Vagina (tissue), 2 donors: ENCODE measurements around the gene PTTG1IP. TPM values are rescaled to one million over a fixed set of nuclear protein-coding genes. Genes with fewer than 3 reads are reported as not detected.

Experiments
- DNase-seq, 2 donors: peaks; one replicate each; pipeline ENCODE4 v3.0.0-alpha.2; 2017; ENCODE audit errors: extremely low spot score in 2 of 2
- H3K27ac ChIP-seq: fragments of 200-600 bp; sonication (generic); one replicate; pipeline ENCODE4 v1.5.1; 2019
- H3K27me3 ChIP-seq: fragments of 200-600 bp; sonication (generic); one replicate; pipeline ENCODE4 v1.5.1; 2019
- H3K36me3 ChIP-seq, 2 donors: fragments of 200-600 bp; sonication (generic); one replicate each; pipeline ENCODE4 v1.5.1; 2017 to 2019
- H3K4me1 ChIP-seq: fragments of 200-600 bp; sonication (generic); one replicate; pipeline ENCODE4 v1.5.1; 2019
- H3K4me3 ChIP-seq, 2 donors: fragments of 200-600 bp; sonication (generic); 1 replicate in 1 of 2; 2 replicates in 1 of 2; pipeline ENCODE4 v1.5.1; 2016 to 2019
- H3K9me3 ChIP-seq: fragments of 200-600 bp; sonication (generic); one replicate; pipeline ENCODE4 v1.5.1; 2019
- POLR2A ChIP-seq, 2 donors: fragments of 450-650 bp; IDR thresholded peaks; one replicate each; pipeline ENCODE4 v1.6.1; 2017; ENCODE audit warnings: antibody characterized with exemption in 2 of 2, mild to moderate bottlenecking in 2 of 2, moderate library complexity in 2 of 2
- POLR2AphosphoS5 ChIP-seq, 2 donors: sonication (generic); formaldehyde crosslinking; IDR thresholded peaks; one replicate each; pipeline ENCODE4 v1.9.0; 2017; ENCODE audit warnings: antibody characterized with exemption in 2 of 2, mild to moderate bottlenecking in 2 of 2, low read depth in 1 of 2; ENCODE audit not compliant: insufficient read depth in 1 of 2
- intact Hi-C: fragments of 100-400 bp; cut with DNase I; formaldehyde crosslinking; loops from one replicate; pipeline ENCODE4 v1.15.1; 2023
- total RNA-seq: library from RNA; depleted of rRNA; stranded (reverse); fragments of >200 nt; gene quantifications from one replicate; pipeline ENCODE4 v1.2.3, GENCODE V29; 2016
- TF ChIP-seq, protein P1 (sequence below), 3 experiments: fragments of 450-650 bp in 2 of 3; fragments of 200-600 bp in 1 of 3; sonication (generic) in 1 of 3; IDR thresholded peaks; one replicate each; pipeline ENCODE4 v1.5.1; 2017 to 2019; ENCODE audit warnings: antibody characterized with exemption in 3 of 3, mild to moderate bottlenecking in 2 of 3, moderate library complexity in 2 of 3

The PTTG1IP gene
- total RNA-seq, 1 donor from 2014 or later: 165 TPM

DNA sequence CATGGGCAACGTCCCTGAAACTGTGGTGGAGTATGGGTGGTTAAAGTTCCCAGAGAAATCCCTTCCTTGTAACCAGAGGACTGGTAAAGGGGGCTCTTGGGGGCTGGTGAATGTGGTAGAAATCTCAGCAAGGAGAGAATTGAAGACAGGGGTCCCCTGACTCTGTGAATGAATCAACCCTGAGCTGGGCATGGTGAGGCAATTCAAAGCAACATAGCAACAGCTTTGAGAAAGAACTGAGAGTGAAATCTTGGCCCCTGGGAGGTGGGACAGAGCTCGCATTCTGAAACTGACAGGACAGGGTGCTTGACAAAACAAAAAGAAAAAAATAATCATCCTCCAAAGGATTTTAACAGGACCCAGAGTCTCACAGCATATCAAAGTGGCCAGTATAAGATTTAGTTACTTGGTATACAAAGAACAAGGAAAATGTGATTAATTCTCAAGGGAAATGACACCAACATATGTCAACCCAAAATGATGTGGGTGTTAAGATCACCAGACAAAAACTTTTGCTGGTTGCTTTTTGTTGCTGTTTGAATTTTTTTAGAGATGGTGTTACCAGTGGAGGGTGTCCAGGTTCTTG, 43.9 kb downstream of the PTTG1IP start:
- no peak overlapping the region for H3K4me3 ChIP-seq
- H3K36me3 ChIP-seq: no peaks in the 10 kb centered on the region
- H3K9me3 ChIP-seq: no peaks in the 10 kb centered on the region
- H3K27me3 ChIP-seq: no peaks in the 10 kb centered on the region
- TF ChIP-seq, protein P1, sequence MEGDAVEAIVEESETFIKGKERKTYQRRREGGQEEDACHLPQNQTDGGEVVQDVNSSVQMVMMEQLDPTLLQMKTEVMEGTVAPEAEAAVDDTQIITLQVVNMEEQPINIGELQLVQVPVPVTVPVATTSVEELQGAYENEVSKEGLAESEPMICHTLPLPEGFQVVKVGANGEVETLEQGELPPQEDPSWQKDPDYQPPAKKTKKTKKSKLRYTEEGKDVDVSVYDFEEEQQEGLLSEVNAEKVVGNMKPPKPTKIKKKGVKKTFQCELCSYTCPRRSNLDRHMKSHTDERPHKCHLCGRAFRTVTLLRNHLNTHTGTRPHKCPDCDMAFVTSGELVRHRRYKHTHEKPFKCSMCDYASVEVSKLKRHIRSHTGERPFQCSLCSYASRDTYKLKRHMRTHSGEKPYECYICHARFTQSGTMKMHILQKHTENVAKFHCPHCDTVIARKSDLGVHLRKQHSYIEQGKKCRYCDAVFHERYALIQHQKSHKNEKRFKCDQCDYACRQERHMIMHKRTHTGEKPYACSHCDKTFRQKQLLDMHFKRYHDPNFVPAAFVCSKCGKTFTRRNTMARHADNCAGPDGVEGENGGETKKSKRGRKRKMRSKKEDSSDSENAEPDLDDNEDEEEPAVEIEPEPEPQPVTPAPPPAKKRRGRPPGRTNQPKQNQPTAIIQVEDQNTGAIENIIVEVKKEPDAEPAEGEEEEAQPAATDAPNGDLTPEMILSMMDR (IDR thresholded peaks at IDR 0.05): no peak
- TF ChIP-seq POLR2AphosphoS5 (IDR thresholded peaks at IDR 0.05; ENCODE audit: insufficient read depth in 1 of 2, low read depth in 1 of 2): no peak
- no peak for TF ChIP-seq POLR2A (IDR thresholded peaks at IDR 0.05)
- no peak overlapping the region for H3K27ac ChIP-seq
- no peak for DNase-seq
- intact Hi-C loops: no loop called here
- no peaks in the 10 kb centered on the region for H3K4me1 ChIP-seq

GRCh38 chr21:44828362-44829056, 45.0 kb downstream of the PTTG1IP start:
- no peak overlapping the region for H3K4me3 ChIP-seq
- H3K36me3 ChIP-seq: no peaks in the 10 kb centered on the region
- DNase-seq: no peak
- H3K4me1 ChIP-seq: no peaks in the 10 kb centered on the region
- intact Hi-C loops: no loop called here
- H3K9me3 ChIP-seq: peaks cover 1% of the 10 kb centered on the region
- H3K27ac ChIP-seq: no peak overlapping the region
- TF ChIP-seq POLR2A (IDR thresholded peaks at IDR 0.05) (no peak), POLR2AphosphoS5 (IDR thresholded peaks at IDR 0.05; ENCODE audit: insufficient read depth in 1 of 2, low read depth in 1 of 2) (no peak)
- TF ChIP-seq, protein P1 (IDR thresholded peaks at IDR 0.05): no peak
- H3K27me3 ChIP-seq: no peaks in the 10 kb centered on the region

GRCh38 chr21:44823179-44823660, 50.3 kb downstream of the PTTG1IP start:
- intact Hi-C loops: no loop called here
- DNase-seq: no peak
- Histone ChIP-seq H3K9me3 (peaks cover 6% of the 10 kb centered on the region), H3K4me1 (peaks cover 7% of the 10 kb centered on the region), H3K36me3 (no peaks in the 10 kb centered on the region), H3K27me3 (no peaks in the 10 kb centered on the region), H3K27ac (no peak overlapping the region), H3K4me3 (no peak overlapping the region)
- TF ChIP-seq, protein P1 (IDR thresholded peaks at IDR 0.05): no peak
- TF ChIP-seq POLR2A (IDR thresholded peaks at IDR 0.05) (no peak), POLR2AphosphoS5 (IDR thresholded peaks at IDR 0.05; ENCODE audit: insufficient read depth in 1 of 2, low read depth in 1 of 2) (no peak)

DNA sequence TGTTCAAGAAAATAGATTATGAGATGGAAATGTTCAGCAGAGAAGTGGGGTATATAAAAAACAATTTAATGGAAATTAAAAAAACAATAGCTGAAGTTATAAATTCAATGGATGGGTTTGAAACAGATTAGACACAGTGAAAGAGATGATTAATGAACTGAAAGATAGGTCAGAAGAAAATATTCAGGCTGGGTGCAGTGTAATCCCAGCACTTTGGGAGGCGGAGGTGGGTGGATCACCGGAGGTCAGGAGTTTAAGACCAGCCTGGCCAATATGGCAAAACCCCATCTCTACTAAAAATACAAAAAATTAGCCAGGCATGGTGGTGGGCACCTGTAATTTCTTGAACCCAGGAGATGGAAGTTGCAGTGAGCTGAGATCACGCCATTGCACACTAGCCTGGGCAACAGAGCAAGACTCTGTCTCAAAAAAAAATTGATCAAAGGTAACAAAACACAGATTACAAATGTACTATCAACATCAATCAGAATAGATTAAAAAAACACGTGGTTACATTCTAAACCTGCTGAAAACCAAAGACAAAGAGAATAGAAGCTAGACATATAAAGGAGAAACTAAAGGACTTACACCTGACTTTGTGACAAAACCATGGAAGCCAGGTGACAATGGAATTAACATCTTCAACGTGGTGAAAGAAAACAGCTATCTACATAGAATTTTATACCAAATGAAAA, 50.9 kb downstream of the PTTG1IP start:
- no peaks in the 10 kb centered on the region for H3K36me3 ChIP-seq
- DNase-seq: no peak
- no peaks in the 10 kb centered on the region for H3K27me3 ChIP-seq
- TF ChIP-seq POLR2AphosphoS5 (IDR thresholded peaks at IDR 0.05; ENCODE audit: insufficient read depth in 1 of 2, low read depth in 1 of 2) (no peak), POLR2A (IDR thresholded peaks at IDR 0.05) (no peak)
- TF ChIP-seq, protein P1 (IDR thresholded peaks at IDR 0.05): no peak
- peaks cover 6% of the 10 kb centered on the region for H3K9me3 ChIP-seq
- H3K4me3 ChIP-seq: no peak overlapping the region
- H3K4me1 ChIP-seq: peaks cover 7% of the 10 kb centered on the region
- intact Hi-C loops: no loop called here
- no peak overlapping the region for H3K27ac ChIP-seq
